Ishikawa (cell line): ENCODE measurements around the gene HEY2.

ENCODE experiments used
- CEBPB ChIP-seq: IDR thresholded peaks from 2 replicates; pipeline ENCODE4 v1.6.1; 2012
- CREB1 ChIP-seq: IDR thresholded peaks from 2 replicates; pipeline ENCODE4 v1.6.1; 2012; ENCODE audit warnings: low read depth
- EGR1 ChIP-seq: IDR thresholded peaks from 2 replicates; pipeline ENCODE4 v1.6.1; 2012
- EP300 ChIP-seq: IDR thresholded peaks from 2 replicates; pipeline ENCODE4 v1.6.1; 2012; ENCODE audit warnings: borderline replicate concordance
- FOXM1 ChIP-seq: IDR thresholded peaks from 2 replicates; pipeline ENCODE4 v1.6.1; 2012; ENCODE audit warnings: low read depth, borderline replicate concordance
- MAX ChIP-seq: IDR thresholded peaks from 2 replicates; pipeline ENCODE4 v1.6.1; 2012
- NFIC ChIP-seq: IDR thresholded peaks from 2 replicates; pipeline ENCODE4 v1.6.1; 2012
- RAD21 ChIP-seq: IDR thresholded peaks from 2 replicates; pipeline ENCODE4 v1.6.1; 2012; ENCODE audit warnings: low read depth
- REST ChIP-seq: IDR thresholded peaks from 2 replicates; pipeline ENCODE4 v1.6.1; 2012; ENCODE audit warnings: low read depth, mild to moderate bottlenecking
- TAF1 ChIP-seq: IDR thresholded peaks from 2 replicates; pipeline ENCODE4 v1.6.1; 2012; ENCODE audit warnings: low read depth, mild to moderate bottlenecking
- TCF12 ChIP-seq: IDR thresholded peaks from 2 replicates; pipeline ENCODE4 v1.6.1; 2012; ENCODE audit warnings: low read depth
- TEAD4 ChIP-seq: IDR thresholded peaks from 2 replicates; pipeline ENCODE4 v1.6.1; 2012
- USF1 ChIP-seq: IDR thresholded peaks from 2 replicates; pipeline ENCODE4 v1.6.1; 2012
- YY1 ChIP-seq: IDR thresholded peaks from 2 replicates; pipeline ENCODE4 v1.6.1; 2012; ENCODE audit warnings: low read depth
- ZBTB7A ChIP-seq: IDR thresholded peaks from 2 replicates; pipeline ENCODE4 v1.6.1; 2012; ENCODE audit warnings: low read depth

The HEY2 gene

GRCh38 chr6:125791151-125791819 is 41.9 kb downstream of the HEY2 start:
- TF ChIP-seq EGR1 (no peak), RAD21 (peak; percentile 45; the same call in 1 of the 2 replicates), CEBPB (no peak), EP300 (no peak), USF1 (no peak), ZBTB7A (peak; percentile 58; the same call in 1 of the 2 replicates), FOXM1 (no peak), MAX (no peak), YY1 (0 out of 2 replicates have a peak, but pooled peaks have one; percentile 28)

DNA sequence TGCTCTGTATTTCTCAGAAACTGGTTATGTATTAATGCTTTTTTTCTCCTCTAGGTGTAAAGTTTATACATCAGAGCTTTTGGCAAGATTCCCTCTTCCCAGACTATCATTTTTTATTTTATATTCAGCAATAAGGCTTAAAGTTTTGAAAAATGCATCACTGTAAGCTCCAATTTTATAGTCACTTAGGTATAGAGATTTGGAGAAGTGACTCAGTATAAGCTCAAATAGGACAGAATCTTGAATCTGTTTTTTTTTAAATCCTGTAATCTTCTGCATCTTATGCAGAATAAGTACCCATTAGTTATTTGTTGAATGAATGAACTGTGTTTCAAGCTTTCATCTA is 42.4 kb downstream of the HEY2 start:
- TF ChIP-seq EGR1: no peak
- TF ChIP-seq USF1: no peak
- TF ChIP-seq TEAD4: no peak
- TF ChIP-seq CREB1: no peak
- TF ChIP-seq YY1: no peak
- no peak for TF ChIP-seq RAD21
- TF ChIP-seq MAX: no peak
- no peak for TF ChIP-seq CEBPB
- TF ChIP-seq REST: no peak
- TF ChIP-seq NFIC: no peak

GRCh38 chr6:125792172-125792571 is 42.7 kb downstream of the HEY2 start:
- TF ChIP-seq USF1 (no peak), TCF12 (no peak), ZBTB7A (no peak), NFIC (no peak), REST (no peak), CEBPB (no peak), RAD21 (no peak), EP300 (no peak)

GRCh38 chr6:125792680-125793079 is 43.2 kb downstream of the HEY2 start:
- TF ChIP-seq MAX (no peak), CREB1 (no peak), CEBPB (no peak), TEAD4 (no peak), FOXM1 (no peak), USF1 (no peak), TAF1 (no peak), NFIC (no peak), ZBTB7A (no peak), REST (no peak), TCF12 (no peak), EGR1 (no peak)
